NCI-H187 treated with DMSO at 0.1 percent for 48 hours (cell line): ENCODE results near the gene DMRTC1.
"Not testable (repeated sequence)": the region's sequence is repeated elsewhere in the genome, so short reads cannot be mapped to it uniquely, and the experiment has no call there.

Experiments
- DNase-seq: peaks from one replicate; lab custom pipeline; 2025; lab: John Stamatoyannopoulos, UW

The DMRTC1 gene

GRCh38 chrX:72943819-72944169, at the start of gene DMRTC1:
Gene DMRTC1 (minus strand): TSS chrX:72943837. CDS start chrX:72875694, 68,143 bp downstream.
- DNase-seq: not testable (repeated sequence)

GRCh38 chrX:72980894-72981469, 37.3 kb upstream of the DMRTC1 start:
- DNase-seq: not testable (repeated sequence)

- not testable (repeated sequence) for DNase-seq
These were observed 31.2 kb upstream of the DMRTC1 start for GRCh38 chrX:72974885-72975284.

GRCh38 chrX:72971859-72972258, 28.2 kb upstream of the DMRTC1 start:
- not testable (repeated sequence) for DNase-seq

- DNase-seq: not testable (repeated sequence)
These were observed 16.3 kb upstream of the DMRTC1 start for GRCh38 chrX:72959971-72960370.

GRCh38 chrX:72943035-72943818, 410 bp downstream of the DMRTC1 start:
- DNase-seq: not testable (repeated sequence)

- not testable (repeated sequence) for DNase-seq
These were observed 1.4 kb downstream of the DMRTC1 start for GRCh38 chrX:72942272-72942671.

- not testable (repeated sequence) for DNase-seq
These were observed 5.7 kb downstream of the DMRTC1 start, which contains the start of gene FAM236A for GRCh38 chrX:72937906-72938305. Gene FAM236A (plus strand): TSS chrX:72938206. CDS start chrX:72938263, 57 bp downstream.

GRCh38 chrX:72936882-72937455, 6.7 kb downstream of the DMRTC1 start:
- DNase-seq: not testable (repeated sequence)

- not testable (repeated sequence) for DNase-seq
These were observed 7.2 kb downstream of the DMRTC1 start for GRCh38 chrX:72936455-72936854.

GRCh38 chrX:72932283-72932682, 11.4 kb downstream of the DMRTC1 start:
- DNase-seq: not testable (repeated sequence)

GRCh38 chrX:72916096-72916495, 27.5 kb downstream of the DMRTC1 start:
- DNase-seq: not testable (repeated sequence)

- DNase-seq: not testable (repeated sequence)
These were observed 31.3 kb downstream of the DMRTC1 start, which contains the start of gene FAM236C for GRCh38 chrX:72912315-72912714. Gene FAM236C (plus strand): TSS chrX:72912615. CDS start chrX:72912715, 100 bp downstream.

- not testable (repeated sequence) for DNase-seq
These were observed 53.9 kb downstream of the DMRTC1 start for GRCh38 chrX:72889740-72890139.

GRCh38 chrX:72882898-72883297, 60.7 kb downstream of the DMRTC1 start:
- not testable (repeated sequence) for DNase-seq

- not testable (repeated sequence) for DNase-seq
These were observed 106.1 kb downstream of the DMRTC1 start for GRCh38 chrX:72837532-72837931.

GRCh38 chrX:72830701-72831100, 112.9 kb downstream of the DMRTC1 start:
- DNase-seq: not testable (repeated sequence)
